Neural progenitor cell (in vitro differentiated cells): ENCODE data around the gene TCAF1.

Experiments used
- EZH2 ChIP-seq: fragments of 200-600 bp; sonication (generic); IDR thresholded peaks from 2 replicates; pipeline ENCODE4 v1.6.1; 2017; ENCODE audit warnings: antibody characterized with exemption, mild to moderate bottlenecking, moderate library complexity
- EZH2phosphoT487 ChIP-seq: fragments of 200-600 bp; sonication (generic); IDR thresholded peaks from 2 replicates; pipeline ENCODE4 v1.6.1; 2017; ENCODE audit warnings: antibody characterized with exemption
- TF ChIP-seq, protein P1 (sequence below): fragments of 200-600 bp; sonication (generic); IDR thresholded peaks from 2 replicates; pipeline ENCODE4 v1.5.1; 2017; ENCODE audit warnings: antibody characterized with exemption, mild to moderate bottlenecking

DNA sequence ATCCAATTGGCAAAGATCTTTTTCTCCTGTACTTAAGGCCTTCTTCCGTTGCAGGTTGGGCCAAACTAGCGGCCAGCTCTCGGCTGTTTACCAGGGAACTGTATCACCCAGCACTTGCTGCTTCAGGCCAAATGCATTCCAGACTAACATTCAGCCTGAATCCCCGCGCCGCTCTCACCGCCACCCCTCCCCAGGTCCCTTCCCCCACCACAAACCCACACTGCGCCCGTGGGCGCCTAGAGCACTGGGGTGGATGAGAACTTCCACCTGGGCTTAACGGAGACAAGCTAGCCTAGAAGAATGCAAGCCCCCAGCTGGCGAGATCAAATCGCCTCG is 676 bp downstream of the TCAF1 start:
- TF ChIP-seq, protein P1, sequence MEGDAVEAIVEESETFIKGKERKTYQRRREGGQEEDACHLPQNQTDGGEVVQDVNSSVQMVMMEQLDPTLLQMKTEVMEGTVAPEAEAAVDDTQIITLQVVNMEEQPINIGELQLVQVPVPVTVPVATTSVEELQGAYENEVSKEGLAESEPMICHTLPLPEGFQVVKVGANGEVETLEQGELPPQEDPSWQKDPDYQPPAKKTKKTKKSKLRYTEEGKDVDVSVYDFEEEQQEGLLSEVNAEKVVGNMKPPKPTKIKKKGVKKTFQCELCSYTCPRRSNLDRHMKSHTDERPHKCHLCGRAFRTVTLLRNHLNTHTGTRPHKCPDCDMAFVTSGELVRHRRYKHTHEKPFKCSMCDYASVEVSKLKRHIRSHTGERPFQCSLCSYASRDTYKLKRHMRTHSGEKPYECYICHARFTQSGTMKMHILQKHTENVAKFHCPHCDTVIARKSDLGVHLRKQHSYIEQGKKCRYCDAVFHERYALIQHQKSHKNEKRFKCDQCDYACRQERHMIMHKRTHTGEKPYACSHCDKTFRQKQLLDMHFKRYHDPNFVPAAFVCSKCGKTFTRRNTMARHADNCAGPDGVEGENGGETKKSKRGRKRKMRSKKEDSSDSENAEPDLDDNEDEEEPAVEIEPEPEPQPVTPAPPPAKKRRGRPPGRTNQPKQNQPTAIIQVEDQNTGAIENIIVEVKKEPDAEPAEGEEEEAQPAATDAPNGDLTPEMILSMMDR: no peak
- TF ChIP-seq EZH2 (no peak), EZH2phosphoT487 (no peak)
